ENCODE measurements around the gene PTPN14.
A peak's percentile ranks its signal among the peaks of the same experiment; 100 is the strongest.

The PTPN14 gene

GRCh38 chr1:214550857-214551435 is 456 bp downstream of the PTPN14 start:
- H3K4me1 Mint-ChIP-seq (ENCODE audit: low read depth), result peaks cover 9% of the 10 kb centered on the region
- no peaks in the 10 kb centered on the region for H3K9me3 Mint-ChIP-seq
- H3K27me3 Mint-ChIP-seq (ENCODE audit: low read depth), result peaks cover 78% of the 10 kb centered on the region
- no peaks in the 10 kb centered on the region for H3K36me3 Mint-ChIP-seq (ENCODE audit: low read depth)
- peak overlapping the region; percentile 85 for H3K4me3 Mint-ChIP-seq
- H3K27ac Mint-ChIP-seq, result no peak overlapping the region

- H3K36me3 Mint-ChIP-seq (ENCODE audit: low read depth), result no peaks in the 10 kb centered on the region
- H3K27ac Mint-ChIP-seq, result no peak overlapping the region
- H3K4me1 Mint-ChIP-seq (ENCODE audit: low read depth), result peaks cover 9% of the 10 kb centered on the region
- no peaks in the 10 kb centered on the region for H3K9me3 Mint-ChIP-seq
- H3K4me3 Mint-ChIP-seq, result peak overlapping the region; percentile 85
- H3K27me3 Mint-ChIP-seq (ENCODE audit: low read depth), result peaks cover 71% of the 10 kb centered on the region
Measured at GRCh38 chr1:214550013-214550856, 1.2 kb downstream of the PTPN14 start.

- Mint-ChIP-seq H3K27ac (no peak overlapping the region), H3K4me1 (ENCODE audit: low read depth) (peaks cover 10% of the 10 kb centered on the region), H3K9me3 (no peaks in the 10 kb centered on the region), H3K27me3 (ENCODE audit: low read depth) (peaks cover 73% of the 10 kb centered on the region), H3K36me3 (ENCODE audit: low read depth) (no peaks in the 10 kb centered on the region), H3K4me3 (peak overlapping the region; percentile 57)
Measured at GRCh38 chr1:214549604-214550003, 1.8 kb downstream of the PTPN14 start.

- H3K4me3 Mint-ChIP-seq, result no peak overlapping the region
- peaks cover 11% of the 10 kb centered on the region for H3K4me1 Mint-ChIP-seq (ENCODE audit: low read depth)
- H3K27ac Mint-ChIP-seq, result no peak overlapping the region
- peaks cover 72% of the 10 kb centered on the region for H3K27me3 Mint-ChIP-seq (ENCODE audit: low read depth)
- H3K9me3 Mint-ChIP-seq, result no peaks in the 10 kb centered on the region
- H3K36me3 Mint-ChIP-seq (ENCODE audit: low read depth), result no peaks in the 10 kb centered on the region
Measured at GRCh38 chr1:214548988-214549387, 2.4 kb downstream of the PTPN14 start.

GRCh38 chr1:214548271-214548670 is 3.1 kb downstream of the PTPN14 start:
- no peaks in the 10 kb centered on the region for H3K36me3 Mint-ChIP-seq (ENCODE audit: low read depth)
- no peak overlapping the region for H3K27ac Mint-ChIP-seq
- no peak overlapping the region for H3K4me3 Mint-ChIP-seq
- no peaks in the 10 kb centered on the region for H3K9me3 Mint-ChIP-seq
- peaks cover 11% of the 10 kb centered on the region for H3K4me1 Mint-ChIP-seq (ENCODE audit: low read depth)
- peaks cover 65% of the 10 kb centered on the region for H3K27me3 Mint-ChIP-seq (ENCODE audit: low read depth)

- peaks cover 62% of the 10 kb centered on the region for H3K27me3 Mint-ChIP-seq (ENCODE audit: low read depth)
- no peaks in the 10 kb centered on the region for H3K36me3 Mint-ChIP-seq (ENCODE audit: low read depth)
- no peak overlapping the region for H3K4me3 Mint-ChIP-seq
- H3K27ac Mint-ChIP-seq, result no peak overlapping the region
- peaks cover 11% of the 10 kb centered on the region for H3K4me1 Mint-ChIP-seq (ENCODE audit: low read depth)
- H3K9me3 Mint-ChIP-seq, result no peaks in the 10 kb centered on the region
Measured at GRCh38 chr1:214547747-214548146, 3.7 kb downstream of the PTPN14 start.

GRCh38 chr1:214546886-214547641 is 4.3 kb downstream of the PTPN14 start:
- peaks cover 7% of the 10 kb centered on the region for H3K4me1 Mint-ChIP-seq (ENCODE audit: low read depth)
- H3K4me3 Mint-ChIP-seq, result no peak overlapping the region
- H3K9me3 Mint-ChIP-seq, result no peaks in the 10 kb centered on the region
- peaks cover 56% of the 10 kb centered on the region for H3K27me3 Mint-ChIP-seq (ENCODE audit: low read depth)
- no peaks in the 10 kb centered on the region for H3K36me3 Mint-ChIP-seq (ENCODE audit: low read depth)
- no peak overlapping the region for H3K27ac Mint-ChIP-seq

- Mint-ChIP-seq H3K27ac (no peak overlapping the region), H3K4me1 (ENCODE audit: low read depth) (peaks cover 5% of the 10 kb centered on the region), H3K4me3 (no peak overlapping the region), H3K27me3 (ENCODE audit: low read depth) (peaks cover 52% of the 10 kb centered on the region), H3K36me3 (ENCODE audit: low read depth) (no peaks in the 10 kb centered on the region), H3K9me3 (no peaks in the 10 kb centered on the region)
Measured at GRCh38 chr1:214546084-214546483, 5.3 kb downstream of the PTPN14 start.

- H3K27ac Mint-ChIP-seq, result no peak overlapping the region
- no peak overlapping the region for H3K4me3 Mint-ChIP-seq
- H3K4me1 Mint-ChIP-seq (ENCODE audit: low read depth), result peaks cover 4% of the 10 kb centered on the region
- H3K36me3 Mint-ChIP-seq (ENCODE audit: low read depth), result no peaks in the 10 kb centered on the region
- no peaks in the 10 kb centered on the region for H3K9me3 Mint-ChIP-seq
- H3K27me3 Mint-ChIP-seq (ENCODE audit: low read depth), result peaks cover 52% of the 10 kb centered on the region
Measured at GRCh38 chr1:214545293-214545692, 6.1 kb downstream of the PTPN14 start.

GRCh38 chr1:214544791-214545190 is 6.6 kb downstream of the PTPN14 start:
- Mint-ChIP-seq H3K27me3 (ENCODE audit: low read depth) (peaks cover 48% of the 10 kb centered on the region), H3K4me1 (ENCODE audit: low read depth) (peaks cover 2% of the 10 kb centered on the region), H3K9me3 (no peaks in the 10 kb centered on the region), H3K36me3 (ENCODE audit: low read depth) (no peaks in the 10 kb centered on the region), H3K27ac (no peak overlapping the region), H3K4me3 (no peak overlapping the region)

- Mint-ChIP-seq H3K27ac (no peak overlapping the region), H3K4me3 (no peak overlapping the region), H3K4me1 (ENCODE audit: low read depth) (peaks cover 2% of the 10 kb centered on the region), H3K9me3 (no peaks in the 10 kb centered on the region), H3K27me3 (ENCODE audit: low read depth) (peaks cover 41% of the 10 kb centered on the region), H3K36me3 (ENCODE audit: low read depth) (no peaks in the 10 kb centered on the region)
Measured at GRCh38 chr1:214542275-214543199, 8.9 kb downstream of the PTPN14 start.

GRCh38 chr1:214541693-214542092 is 9.7 kb downstream of the PTPN14 start:
- Mint-ChIP-seq H3K4me1 (ENCODE audit: low read depth) (peaks cover 2% of the 10 kb centered on the region), H3K27me3 (ENCODE audit: low read depth) (peaks cover 35% of the 10 kb centered on the region), H3K36me3 (ENCODE audit: low read depth) (no peaks in the 10 kb centered on the region), H3K4me3 (no peak overlapping the region), H3K9me3 (no peaks in the 10 kb centered on the region), H3K27ac (no peak overlapping the region)

- no peaks in the 10 kb centered on the region for H3K36me3 Mint-ChIP-seq (ENCODE audit: low read depth)
- no peaks in the 10 kb centered on the region for H3K9me3 Mint-ChIP-seq
- no peak overlapping the region for H3K4me3 Mint-ChIP-seq
- no peak overlapping the region for H3K27ac Mint-ChIP-seq
- H3K27me3 Mint-ChIP-seq (ENCODE audit: low read depth), result peaks cover 33% of the 10 kb centered on the region
- H3K4me1 Mint-ChIP-seq (ENCODE audit: low read depth), result peaks cover 2% of the 10 kb centered on the region
Measured at GRCh38 chr1:214541206-214541605, 10.2 kb downstream of the PTPN14 start.

GRCh38 chr1:214540324-214540723 is 11.1 kb downstream of the PTPN14 start:
- Mint-ChIP-seq H3K9me3 (no peaks in the 10 kb centered on the region), H3K4me1 (ENCODE audit: low read depth) (peaks cover 2% of the 10 kb centered on the region), H3K4me3 (no peak overlapping the region), H3K27me3 (ENCODE audit: low read depth) (peaks cover 33% of the 10 kb centered on the region), H3K36me3 (ENCODE audit: low read depth) (no peaks in the 10 kb centered on the region), H3K27ac (no peak overlapping the region)

All from T-helper 1 cell treated with Interleukin-12 subunit alpha and Interleukin-12 subunit beta and Interleukin-4 antibody, amounts not matched to agents 30 μg/mL and 1 μg/mL, for 36 hours (primary cell).